ENCODE measurements around the gene SHFL.

Gene SHFL

DNA sequence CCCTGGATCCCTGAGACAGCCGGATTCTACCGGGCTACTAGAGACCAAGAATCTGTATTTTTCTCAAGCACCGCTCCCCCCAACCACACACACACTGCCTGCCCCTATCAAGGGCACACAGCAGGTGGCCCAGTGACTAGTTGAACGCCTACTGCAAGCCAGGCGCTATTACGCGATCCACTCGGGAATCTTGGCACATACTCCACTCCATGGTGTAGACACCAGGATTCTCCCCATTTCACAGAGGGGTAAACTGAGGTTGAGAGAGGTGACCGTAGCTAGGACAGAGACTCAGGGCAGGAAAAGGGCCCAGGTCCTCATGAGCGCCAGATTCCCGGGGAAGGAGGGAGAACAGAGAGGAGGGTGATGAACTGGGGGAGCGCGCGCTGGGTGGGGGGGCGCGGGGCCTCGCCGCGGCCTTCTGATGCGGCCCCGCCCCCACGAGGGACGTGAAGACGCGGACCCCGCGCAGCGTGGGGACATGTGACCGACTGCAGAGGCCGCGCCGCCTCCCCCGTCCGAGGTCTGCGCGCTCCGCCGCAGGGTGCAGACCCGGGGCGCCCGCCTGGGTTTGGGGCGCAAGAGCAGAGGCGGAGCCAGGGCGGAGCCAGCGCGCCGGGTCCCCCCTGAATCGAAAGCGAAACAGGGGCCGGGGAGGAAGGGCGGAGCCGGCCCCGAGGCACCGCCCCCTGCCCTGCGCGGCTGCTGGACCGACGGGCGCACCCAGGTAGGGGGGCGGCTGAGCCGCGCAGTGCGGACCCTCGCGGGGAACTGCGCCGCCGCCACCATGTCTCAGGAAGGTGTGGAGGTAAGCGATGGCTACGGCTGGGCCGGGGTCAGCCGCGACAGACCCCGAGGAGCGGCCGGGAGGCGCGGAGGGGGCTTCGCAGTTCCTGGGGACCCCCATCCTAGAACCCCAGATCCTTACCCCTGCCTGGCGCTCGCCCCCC, at the start of gene SHFL:
SHFL (plus strand) TSS at position 677 of the 950 bp plus-strand sequence; CDS start at position 788, 111 bp downstream.
- peak; percentile 59 for DNase-seq (ENCODE audit: low read depth)

DNA sequence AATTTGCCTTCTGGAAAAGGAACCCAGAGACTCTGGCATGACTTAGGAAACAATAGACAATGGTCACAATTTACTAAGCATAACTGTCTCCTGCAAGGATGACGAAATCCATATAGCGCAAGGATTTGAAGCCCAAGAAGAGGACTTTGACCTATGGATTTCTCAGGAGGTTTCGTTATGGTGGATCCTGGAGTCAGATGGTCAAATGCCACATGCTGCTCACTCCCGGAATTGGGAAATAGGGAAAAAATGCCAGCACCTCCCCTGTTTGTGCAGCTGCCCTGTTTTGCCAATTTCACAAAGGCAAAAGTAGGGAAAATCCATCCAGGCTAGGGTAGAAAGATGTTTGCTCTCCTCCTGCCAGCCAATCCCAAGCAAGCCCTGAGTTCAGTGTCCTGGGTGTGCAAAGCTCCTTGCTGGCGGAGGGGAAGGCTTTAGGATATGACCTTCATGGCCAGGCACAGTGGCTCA, 49.5 kb upstream of the SHFL start:
- peak; percentile 72 for DNase-seq (ENCODE audit: low read depth)

DNA sequence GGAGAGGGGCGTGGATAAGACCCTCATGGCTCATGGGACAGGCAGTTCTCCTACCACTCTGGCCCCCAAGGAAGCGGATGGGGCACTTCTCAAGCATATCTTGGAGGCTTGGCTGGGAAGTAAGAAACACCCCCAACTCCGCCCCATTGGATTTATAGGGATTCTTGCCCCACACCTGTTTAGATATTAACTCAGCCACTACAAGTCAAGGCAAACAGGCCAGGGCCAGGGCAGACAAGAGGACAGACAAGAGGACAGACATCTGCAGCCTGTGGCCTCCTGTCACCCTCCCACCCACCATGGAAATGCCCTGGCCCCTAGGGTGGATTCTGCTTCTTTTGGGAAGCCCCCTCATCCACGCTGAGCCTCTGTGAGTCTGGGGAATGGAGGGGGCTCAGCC, 48.8 kb upstream of the SHFL start:
- no peak for DNase-seq (ENCODE audit: low read depth)

DNA sequence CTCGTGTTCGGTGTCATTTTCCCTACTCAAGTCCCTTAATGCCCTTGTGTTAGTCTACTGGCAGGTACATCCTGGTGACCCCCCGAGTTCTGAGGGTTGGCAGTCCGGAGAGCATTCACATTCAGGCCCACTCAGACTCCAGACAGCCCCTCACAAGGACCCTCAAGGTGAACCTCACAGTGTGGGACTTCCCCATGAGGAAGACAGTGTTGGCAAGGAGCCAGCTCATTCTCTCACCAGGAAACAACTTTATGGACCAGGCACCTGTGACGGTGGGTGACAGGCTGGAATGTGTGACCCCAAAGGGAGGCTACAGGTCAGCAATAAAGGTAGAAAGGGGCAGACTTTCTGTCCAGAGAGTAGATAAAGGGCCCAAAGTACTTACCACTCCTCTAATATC, 48.3 kb upstream of the SHFL start:
- DNase-seq (ENCODE audit: low read depth) = no peak

DNA sequence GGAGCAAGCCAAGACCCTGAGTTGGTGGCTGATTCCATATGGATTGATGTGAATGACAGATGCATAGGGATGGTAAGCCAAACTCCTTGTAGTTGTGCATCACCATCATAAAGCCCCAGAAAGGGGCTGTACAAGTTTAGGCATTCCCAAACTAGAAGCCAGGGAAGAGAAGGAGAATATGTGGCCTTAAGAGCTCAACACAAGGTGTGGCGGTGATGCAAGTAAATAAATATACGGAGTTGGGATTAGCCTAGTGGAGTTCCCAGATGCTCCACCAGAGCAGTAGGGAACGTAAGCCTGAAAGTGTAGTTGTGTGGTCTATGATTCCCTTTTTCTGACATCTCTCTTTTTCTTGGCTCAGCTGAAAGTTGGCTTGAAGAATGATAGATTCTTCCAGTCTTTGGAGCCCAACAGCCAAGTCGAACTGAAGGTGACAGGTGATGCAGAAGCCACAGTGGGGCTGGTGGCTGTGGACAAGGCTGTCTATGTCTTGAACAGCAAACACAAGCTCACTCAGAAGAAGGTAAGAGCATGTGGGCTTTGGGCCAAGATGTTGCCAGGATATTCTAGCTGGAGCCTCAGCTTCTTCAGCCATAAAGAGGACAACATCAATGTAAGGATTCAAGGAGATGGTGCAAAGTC, 42.7 kb upstream of the SHFL start:
- peak; percentile 39 for DNase-seq (ENCODE audit: low read depth)

DNA sequence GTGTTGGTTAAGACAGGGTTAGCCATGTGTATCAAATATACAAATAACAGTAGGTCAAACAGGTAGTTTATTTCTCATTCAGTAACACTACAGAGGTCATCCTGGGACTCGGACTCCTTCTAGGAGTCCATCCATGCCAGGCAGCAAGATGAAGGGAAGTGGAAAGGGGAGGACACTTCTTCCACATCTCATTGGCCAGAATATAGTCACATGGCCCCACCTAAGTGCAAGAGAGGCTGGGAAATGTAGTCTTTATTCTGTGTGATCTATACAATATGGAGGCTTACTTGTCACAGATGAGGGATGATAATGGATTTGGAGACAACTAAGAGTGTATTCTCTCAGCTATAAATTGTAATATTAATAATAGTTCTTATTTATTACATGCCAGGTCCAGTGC, 41.7 kb upstream of the SHFL start:
- no peak for DNase-seq (ENCODE audit: low read depth)

DNA sequence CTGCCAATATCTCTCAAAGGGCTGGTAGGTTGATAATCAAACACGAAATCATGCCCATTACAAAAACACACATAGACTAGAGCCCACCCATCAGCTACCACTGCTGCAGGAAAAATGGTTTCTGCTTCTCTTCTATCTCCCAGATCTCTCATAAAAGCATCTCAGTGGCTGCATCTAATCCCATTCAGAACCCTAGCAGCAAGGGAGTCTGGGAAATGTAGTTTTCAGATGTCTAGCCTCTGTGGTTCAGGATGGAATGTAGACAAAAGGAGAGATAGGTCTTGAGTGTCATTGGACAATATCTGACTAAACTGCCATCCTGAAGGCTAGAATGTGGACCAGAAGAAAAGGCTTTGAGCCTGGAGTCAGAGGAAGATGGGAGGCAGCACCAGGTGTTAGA, 40.7 kb upstream of the SHFL start:
- DNase-seq (ENCODE audit: low read depth) = no peak

DNA sequence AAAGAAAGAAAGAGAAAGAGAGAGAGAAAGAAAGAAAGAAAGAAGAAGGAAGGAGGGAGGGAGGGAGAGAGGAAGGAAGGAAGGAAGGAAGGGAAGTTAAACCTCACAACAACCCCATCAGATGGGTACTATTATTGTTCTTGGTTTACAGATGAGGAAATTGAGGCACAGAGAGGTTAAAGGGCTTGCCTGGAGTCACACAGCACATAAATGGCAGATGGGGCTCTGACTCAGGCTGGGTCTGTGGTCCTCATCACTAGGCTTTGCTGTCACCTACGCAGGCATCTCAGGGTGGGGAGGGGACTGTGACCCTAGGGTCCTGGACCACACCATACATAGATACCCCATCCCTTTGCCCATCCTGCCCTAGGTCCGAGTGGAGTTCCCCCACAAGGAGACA, 36.5 kb upstream of the SHFL start:
- no peak for DNase-seq (ENCODE audit: low read depth)

DNA sequence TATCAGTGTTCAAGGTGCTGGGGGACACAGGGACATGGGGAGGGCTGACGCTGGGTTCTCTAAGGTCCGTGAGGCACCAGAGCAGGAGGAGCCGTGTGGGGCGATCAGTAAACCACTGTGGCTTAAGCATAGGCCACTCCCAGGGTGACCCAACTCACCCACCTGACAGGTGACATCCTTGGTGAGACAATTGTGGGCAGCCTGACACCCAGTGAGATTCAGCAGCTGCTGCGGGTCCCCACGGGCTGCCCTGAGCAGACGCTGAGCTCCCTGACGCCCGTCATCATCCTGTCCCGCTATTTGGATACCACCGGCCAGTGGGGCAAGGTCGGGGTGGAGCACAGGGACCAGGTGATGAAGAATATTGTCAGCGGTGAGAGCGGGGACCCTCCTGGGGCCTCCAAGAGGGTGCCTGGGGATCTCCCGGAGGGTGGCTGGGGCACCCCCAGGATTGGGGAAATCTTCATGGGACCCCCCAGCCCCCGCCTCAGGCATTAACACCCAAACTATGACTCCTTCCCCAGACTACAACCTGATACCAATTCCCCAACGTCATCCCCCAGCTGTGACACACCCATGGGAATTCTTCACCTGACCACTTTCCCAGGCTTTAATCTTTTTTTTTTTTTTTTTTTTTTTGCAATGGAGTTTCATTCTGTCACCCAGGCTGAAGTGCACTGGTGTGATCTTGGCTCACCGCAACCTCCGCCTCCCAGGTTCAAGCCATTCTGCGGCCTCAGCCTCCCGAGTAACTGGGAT, 33.3 kb upstream of the SHFL start:
- DNase-seq (ENCODE audit: low read depth) = no peak

DNA sequence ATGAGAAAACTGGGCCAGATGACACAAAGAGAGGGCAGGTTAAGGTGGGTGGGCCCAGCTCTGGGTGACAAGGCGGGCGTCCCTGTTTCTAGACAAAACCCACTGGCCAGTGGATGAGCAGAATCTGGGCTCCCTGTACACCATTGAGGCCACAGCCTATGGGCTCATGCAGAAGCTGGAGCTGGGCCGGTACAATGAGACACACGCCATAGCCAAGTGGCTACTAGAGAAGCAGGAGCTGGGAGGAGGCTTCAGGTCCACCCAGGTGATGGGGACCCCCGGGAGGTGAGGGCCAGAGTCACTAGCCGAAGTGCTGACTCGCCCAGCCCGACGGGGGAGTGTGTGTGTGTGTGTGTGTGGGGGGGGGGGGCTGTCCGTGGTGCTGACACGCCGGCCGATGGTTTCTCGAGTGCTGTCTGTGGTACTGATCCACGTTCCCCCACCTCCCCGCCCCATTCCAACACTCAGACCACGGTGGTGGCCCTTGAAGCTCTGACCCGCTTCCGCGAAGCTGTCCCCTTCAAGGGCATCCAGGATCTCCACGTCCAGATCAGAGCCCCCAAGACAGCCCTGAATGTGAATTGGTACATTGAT, 24.3 kb upstream of the SHFL start:
- DNase-seq (ENCODE audit: low read depth) = no peak

DNA sequence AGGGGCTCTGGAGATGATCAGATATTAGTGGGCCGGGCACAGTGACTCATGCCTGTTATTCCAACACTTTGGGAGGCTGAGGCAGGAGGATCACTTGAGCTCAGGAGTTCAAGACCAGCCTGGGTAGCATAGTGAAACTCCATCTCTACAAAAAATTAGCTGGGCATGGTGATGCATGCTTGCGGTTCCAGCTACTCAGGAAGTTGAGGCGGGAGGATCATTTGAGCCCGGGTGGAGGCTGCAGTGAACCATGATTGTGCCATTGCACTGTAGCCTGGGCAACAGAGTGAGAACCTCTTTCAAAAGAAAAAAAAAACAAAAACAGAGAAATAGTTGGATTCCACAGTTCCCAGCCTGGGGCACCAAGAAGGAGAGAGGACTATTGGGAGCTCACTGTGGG, 17.9 kb upstream of the SHFL start:
- DNase-seq (ENCODE audit: low read depth) = no peak

DNA sequence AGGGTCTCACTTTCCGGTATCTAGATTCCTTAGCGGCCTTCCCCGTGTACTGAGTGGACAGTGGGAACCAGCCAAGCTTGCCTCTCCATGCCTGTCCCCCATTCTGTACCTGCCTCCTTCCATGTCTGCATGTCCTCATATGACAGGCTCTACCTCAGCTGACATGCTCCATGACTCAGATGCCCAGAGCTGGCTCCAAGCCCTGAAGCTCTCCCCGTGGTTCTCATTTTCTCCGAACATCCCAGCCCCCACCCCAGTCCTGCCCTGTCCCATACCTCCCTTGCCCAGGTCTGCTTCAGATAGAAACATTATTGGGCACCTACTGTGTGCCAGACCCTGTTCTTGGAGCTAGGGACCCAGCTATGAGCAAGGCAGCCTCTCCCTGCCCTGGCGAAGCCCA, 17.1 kb upstream of the SHFL start:
- no peak for DNase-seq (ENCODE audit: low read depth)

DNA sequence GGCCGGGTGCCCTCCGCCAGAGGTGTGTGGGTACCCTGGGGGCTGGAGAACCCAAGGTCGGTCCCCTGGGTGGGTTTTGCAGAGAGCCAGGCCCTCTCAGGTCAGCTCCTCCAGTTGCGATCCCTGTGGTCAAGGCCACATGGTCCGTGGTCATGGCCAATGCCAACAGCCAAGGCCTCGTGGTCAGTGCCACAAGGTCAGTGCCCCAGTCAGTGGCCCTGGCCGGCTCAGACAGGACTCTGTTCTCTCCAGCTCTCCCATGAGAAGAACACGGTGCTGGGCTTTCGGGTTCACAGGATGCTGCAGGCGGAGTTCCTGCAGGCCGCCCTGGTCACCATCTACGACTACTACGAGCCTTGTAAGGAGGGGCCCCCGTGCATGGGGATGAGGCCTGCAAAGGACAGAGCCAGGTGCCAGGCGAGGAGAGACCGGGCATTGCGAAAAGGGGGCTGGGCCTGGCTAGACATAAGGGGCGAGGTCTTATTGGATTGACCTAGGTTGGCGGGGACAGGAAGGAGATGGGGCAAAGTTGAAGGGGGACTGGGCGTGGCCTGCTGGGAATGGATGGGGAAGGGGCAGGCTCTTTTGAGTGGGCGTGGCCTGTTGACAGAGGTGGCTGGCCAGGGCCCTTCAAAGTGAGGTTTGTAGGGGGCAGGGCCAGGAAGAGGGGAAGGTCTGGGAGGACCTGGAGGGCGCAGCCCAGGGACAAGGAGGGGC, 15.2 kb upstream of the SHFL start:
- no peak for DNase-seq (ENCODE audit: low read depth)

DNA sequence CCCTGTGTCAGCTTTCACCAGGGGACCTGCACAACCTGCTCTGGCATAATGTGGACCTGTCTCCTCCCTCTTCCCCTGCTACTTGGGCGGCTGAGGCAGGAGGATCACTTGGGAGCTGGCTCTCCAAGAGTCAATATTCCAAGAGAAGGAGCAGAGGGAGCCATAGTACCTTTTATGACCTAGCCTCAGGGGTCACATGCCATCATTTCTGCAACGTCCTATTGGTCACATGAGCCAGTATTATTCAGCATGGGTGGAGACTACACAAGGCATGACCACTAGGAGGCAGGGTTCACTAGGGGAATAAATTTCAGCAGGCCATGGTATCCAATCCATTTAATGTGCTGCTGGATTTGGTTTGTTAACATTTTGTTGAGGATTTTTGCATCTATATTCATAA, 12.0 kb upstream of the SHFL start:
- DNase-seq (ENCODE audit: low read depth) = no peak

DNA sequence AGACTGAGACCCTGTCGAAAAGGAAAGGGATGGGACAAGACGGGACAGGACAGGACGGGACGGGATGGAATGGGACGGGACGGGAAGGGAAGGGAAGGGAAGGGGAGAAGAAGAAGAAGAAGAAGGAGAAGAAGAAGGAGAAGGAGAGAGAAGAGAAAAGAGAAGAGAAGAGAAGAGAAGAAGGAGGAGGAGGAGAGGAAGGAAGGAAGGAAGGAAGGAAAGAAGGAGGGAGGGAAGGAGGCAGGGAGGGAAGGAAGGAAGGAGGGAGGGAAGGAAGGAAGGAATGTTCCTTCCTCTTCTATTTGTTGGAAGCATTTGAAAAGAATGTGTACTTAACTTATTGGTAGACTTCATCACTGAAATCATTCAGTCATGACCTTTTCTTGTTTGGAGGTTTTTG, 9.6 kb upstream of the SHFL start:
- no peak for DNase-seq (ENCODE audit: low read depth)

DNA sequence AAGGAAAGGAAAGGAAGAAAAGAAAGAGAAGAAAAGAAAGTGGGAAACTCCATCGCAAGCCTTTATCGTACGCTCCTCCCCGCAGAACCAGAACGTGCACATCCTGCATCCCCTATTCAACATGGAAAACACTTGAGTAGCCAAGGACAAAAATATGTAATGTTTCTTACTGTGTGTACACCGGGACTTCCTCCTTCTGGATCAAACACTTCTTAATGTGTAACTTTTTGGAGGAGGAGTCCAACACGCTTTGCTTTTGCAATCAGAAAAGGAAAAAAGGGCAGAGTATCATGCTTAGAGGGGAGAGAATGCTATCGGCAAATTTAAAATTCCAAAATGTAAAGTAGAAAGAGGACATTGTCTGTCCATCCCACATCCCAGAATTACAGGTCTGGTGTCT, 7.8 kb upstream of the SHFL start:
- DNase-seq (ENCODE audit: low read depth) = no peak

DNA sequence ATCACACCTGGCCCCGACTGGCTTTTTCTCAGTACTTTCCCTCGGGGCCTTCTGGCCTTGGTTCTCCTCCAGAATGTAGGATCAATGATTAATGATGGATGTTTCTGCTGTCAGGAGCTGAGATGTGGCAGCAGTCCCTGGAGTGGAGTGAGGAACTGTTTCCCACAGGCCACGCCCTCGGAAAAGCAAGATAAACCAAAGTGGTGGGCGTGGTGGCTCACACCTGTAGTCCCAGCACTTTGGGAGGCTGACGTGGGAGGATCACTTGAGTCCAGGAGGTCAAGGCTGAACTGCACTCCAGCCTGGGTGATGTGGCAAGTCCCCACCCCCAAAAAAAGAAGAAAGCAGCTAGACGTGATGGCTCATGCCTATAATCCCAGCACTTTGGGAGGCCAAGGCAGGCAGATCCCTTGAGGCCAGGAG, 7.1 kb upstream of the SHFL start:
- no peak for DNase-seq (ENCODE audit: low read depth)

DNA sequence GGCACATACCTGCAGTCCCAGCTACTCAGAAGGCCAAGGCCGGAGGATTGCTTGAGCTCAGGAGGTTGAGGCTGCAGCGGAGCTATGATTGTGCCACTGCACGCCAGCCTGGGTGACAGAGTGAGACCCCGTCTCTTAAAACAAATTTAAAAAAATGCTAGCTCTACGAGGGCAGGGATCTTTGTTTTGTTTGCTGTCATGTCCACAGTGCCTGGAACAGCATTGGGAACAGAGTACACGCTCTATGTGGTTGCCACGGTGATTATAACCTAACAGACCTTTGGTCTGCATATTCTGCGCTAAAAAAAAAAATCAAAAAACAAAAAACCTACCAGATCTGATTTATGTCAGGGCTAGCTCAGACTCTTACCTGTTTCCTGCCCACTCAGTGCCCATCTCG, 2.2 kb upstream of the SHFL start:
- no peak for DNase-seq (ENCODE audit: low read depth)

DNA sequence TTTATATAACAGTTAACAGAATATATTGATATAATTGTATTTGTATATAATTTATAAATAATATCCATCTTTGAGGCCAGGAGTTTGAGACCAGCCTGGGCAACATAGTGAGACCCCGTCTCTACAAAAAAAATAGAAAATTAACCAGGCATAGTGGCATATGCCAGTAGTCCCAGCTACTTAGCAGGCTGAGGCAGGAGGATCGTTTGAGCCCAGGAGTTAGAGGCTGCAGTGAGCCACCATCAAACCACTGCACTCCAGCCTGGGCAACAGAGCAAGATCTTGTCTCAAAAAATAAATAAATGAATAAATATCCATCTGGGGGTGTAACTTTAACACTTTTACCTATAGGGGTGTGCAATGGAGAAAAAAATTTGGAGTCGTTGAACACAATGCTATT, 1.3 kb upstream of the SHFL start:
- no peak for DNase-seq (ENCODE audit: low read depth)

DNA sequence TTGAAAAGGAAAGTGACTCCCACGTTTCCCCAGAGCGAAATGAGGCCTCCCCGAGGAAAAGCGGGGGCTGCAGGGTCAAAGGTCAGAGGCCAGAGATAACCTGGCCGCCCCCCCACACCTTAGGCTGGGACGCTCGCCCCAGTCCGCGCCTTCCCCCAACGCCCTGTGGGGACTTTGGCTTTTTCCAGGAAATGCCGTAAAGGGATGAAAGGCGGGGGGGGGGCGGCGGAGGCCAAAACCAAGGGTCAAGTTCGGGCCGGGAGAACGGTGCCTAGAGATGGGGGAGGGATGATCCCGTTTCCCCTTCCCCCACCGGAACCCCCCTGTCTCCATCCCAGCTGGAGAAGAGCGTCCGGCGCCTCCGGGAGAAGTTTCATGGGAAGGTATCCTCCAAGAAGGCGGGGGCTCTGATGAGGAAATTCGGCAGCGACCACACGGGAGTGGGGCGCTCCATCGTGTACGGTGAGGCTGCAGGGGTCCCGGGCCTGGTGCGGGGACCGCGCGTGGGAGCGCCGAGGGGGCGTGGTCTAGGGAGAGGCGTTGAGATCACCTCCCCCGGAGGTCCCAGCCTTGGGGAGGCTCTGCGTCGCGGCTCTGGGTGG, 575 bp downstream of the SHFL start:
- no peak for DNase-seq (ENCODE audit: low read depth)

All from fibroblast of gingiva (primary cell).